LNCaP clone FGC (cell line): ENCODE measurements around the gene COL2A1.

Source experiments
- DNase-seq: peaks from one replicate; pipeline ENCODE4 v3.0.0-alpha.2; 2011; ENCODE audit warnings: low read depth
- H3K4me3 ChIP-seq: 2 replicates; pipeline ENCODE4 v1.5.1; 2011; ENCODE audit warnings: mild to moderate bottlenecking, low read depth, low read length, control low read depth
- TF ChIP-seq, protein P1 (sequence below): IDR thresholded peaks from 2 replicates; pipeline ENCODE4 v1.5.1; 2012; ENCODE audit warnings: mild to moderate bottlenecking; ENCODE audit not compliant: control insufficient read depth, insufficient read depth; ENCODE audit errors: extremely low read depth

COL2A1 gene

DNA sequence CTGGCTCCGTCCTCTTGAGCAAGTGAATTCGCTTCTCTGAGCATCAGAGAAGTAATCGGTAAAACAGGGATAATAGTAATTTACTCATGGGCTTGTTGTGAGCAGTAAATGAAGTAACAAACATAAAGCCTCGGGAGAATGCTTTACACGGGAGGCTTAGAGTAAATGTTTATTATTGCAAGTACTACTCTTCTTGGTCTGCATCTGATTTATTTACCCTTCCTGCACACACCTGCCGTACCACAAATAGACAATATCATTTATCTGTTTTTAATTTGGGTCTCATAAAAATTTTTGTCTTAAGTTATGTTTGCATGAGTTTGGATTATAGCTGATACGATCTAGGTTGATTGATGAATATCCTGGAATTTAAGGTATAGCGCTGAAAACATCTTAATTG, 7.8 kb upstream of the COL2A1 start:
- no peak overlapping the region for H3K4me3 ChIP-seq
- TF ChIP-seq, protein P1, sequence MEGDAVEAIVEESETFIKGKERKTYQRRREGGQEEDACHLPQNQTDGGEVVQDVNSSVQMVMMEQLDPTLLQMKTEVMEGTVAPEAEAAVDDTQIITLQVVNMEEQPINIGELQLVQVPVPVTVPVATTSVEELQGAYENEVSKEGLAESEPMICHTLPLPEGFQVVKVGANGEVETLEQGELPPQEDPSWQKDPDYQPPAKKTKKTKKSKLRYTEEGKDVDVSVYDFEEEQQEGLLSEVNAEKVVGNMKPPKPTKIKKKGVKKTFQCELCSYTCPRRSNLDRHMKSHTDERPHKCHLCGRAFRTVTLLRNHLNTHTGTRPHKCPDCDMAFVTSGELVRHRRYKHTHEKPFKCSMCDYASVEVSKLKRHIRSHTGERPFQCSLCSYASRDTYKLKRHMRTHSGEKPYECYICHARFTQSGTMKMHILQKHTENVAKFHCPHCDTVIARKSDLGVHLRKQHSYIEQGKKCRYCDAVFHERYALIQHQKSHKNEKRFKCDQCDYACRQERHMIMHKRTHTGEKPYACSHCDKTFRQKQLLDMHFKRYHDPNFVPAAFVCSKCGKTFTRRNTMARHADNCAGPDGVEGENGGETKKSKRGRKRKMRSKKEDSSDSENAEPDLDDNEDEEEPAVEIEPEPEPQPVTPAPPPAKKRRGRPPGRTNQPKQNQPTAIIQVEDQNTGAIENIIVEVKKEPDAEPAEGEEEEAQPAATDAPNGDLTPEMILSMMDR = no peak
- DNase-seq = peak; percentile 63

DNA sequence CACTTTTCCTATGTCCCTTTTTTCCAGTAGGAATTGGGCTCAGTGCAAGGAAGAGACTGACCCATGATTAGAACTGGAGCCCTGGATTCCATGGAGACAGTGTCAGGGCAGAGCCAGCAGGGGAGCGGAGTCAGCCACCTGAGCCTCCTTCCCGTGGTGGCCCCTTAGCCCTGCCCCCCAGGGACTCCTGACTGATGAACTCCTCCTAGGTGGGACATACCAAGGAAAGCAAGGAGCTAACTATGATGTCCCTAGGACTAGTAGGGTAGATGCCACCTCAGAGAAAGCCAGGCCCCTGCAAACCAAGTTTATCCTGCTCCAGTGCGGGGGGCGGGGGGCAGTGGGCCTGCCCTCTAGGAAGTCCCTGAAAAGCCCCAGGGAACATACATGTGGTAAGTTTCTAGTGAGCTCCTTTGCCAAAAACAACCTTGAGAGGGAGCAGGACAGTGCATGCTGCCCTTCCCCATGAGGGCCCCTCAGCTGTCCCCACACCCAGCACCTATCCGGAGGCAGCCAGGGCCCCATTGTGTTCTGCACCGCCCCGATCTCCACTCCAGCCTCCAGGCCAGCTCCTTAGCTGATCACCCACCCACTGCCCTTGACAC, 6.2 kb upstream of the COL2A1 start:
- no peak for DNase-seq
- TF ChIP-seq, protein P1 = no peak
- no peak overlapping the region for H3K4me3 ChIP-seq

DNA sequence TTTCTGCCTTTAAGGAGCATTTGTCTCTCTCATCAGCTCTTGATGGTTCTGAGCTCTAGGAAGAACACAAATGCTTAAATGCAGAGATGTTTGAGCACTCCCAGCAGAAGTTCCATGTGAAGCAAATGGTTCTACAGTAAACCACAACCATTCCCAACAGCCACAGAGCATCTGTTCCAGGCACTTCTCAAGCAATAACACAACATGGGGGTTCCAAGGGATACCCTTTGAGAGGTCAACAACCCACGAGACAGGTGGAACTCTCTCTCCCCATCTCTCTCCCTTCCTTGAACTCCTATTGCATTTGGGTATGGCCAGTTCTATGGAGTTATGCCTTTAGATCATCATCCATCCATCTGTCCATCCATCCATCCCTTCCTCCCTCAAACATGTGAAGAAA, 5.2 kb upstream of the COL2A1 start:
- no peak overlapping the region for H3K4me3 ChIP-seq
- TF ChIP-seq, protein P1 = no peak
- no peak for DNase-seq

DNA sequence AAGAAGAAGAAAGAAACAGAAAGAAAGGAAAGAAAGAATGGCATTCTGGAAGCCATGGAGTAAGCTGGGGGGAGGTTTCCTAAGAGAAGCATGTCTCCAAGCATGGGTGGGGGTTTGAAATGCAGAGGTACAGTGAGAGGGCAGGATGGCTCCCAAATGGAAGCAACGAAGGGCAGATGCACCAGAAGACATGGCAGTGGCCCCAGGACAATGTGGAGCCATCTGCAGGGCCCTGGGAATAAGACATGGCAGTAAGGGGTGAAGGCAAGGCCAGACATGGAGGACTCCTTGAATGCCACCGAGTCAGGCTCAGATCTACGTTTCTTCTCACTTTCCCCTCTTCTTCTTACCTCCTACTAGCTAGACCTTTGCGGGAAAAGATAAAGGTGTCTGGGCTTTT, 4.7 kb upstream of the COL2A1 start:
- H3K4me3 ChIP-seq = no peak overlapping the region
- no peak for DNase-seq
- TF ChIP-seq, protein P1 = no peak

DNA sequence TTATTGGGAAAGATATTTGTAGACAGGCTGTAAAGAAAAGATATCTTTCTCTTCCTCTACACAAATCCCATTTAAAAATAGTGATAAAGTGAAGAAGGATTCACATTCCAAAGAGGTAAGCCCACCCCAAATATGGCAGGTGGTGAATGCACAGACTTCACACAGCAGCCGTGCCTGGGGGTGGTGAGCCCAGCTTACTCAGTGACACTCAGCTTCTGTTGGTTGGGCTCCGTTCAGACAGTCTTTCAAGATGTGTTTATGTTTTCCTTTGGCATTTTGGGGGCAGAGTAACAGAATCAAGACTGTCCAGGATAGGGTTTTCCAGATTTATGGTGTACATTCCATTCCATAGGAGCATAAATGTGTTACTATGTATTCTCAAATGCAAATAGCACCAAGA, 4.1 kb upstream of the COL2A1 start:
- H3K4me3 ChIP-seq = no peak overlapping the region
- TF ChIP-seq, protein P1 = no peak
- DNase-seq = no peak

GRCh38 chr12:48007206-48007605, 2.9 kb upstream of the COL2A1 start:
- no peak for DNase-seq
- TF ChIP-seq, protein P1 = no peak

DNA sequence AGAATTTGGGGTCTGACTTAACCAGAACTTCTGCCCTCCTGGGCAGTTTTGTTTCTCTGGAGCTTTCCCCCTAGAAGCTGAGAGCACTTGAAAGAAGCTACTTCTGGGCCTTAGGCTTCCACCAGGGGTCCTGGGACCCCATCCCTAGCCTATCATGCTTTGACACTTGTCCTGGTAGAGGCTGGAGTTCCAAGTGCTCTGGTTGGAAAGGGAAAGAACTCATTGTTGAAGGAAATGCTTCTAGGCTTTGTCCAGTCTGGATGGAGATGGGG, 1.4 kb upstream of the COL2A1 start:
- DNase-seq = no peak
- H3K4me3 ChIP-seq = no peak overlapping the region
- TF ChIP-seq, protein P1 = no peak

More at GRCh38 chr12:48007206-48007605, 2.9 kb upstream of the COL2A1 start:
- H3K4me3 ChIP-seq = no peak overlapping the region
